Measurements from ENCODE around the gene CDKN2A. TPM values are rescaled to one million over a fixed set of nuclear protein-coding genes. Genes with fewer than 3 reads are reported as not detected.

CDKN2A gene
- total and polyA plus RNA-seq, 2 donors (not counting 3 experiments of a cell fraction or from before 2014, with no cell fraction given) = 8.5 to 10.7 TPM

- TSS peak; percentile 25 for BruUV-seq (replicated peaks)
- POLR2A ChIA-PET = no interaction called here
These were observed 36.0 kb upstream of the CDKN2A start for GRCh38 chr9:22030101-22030598.

More at GRCh38 chr9:22030101-22030598, 36.0 kb upstream of the CDKN2A start:
- dilution Hi-C loops (cut with MboI; ENCODE audit: extremely low pct_ligation_motif_present, low sequenced_read_pairs) = no loop called here
- intact Hi-C loops (cut with micrococcal nuclease) = no loop called here
- Histone ChIP-seq H3K27ac (ENCODE audit: insufficient read depth, low read depth, low read length) (peak overlapping the region; percentile 44), H4K20me1 (replicated peaks; ENCODE audit: control insufficient read depth, extremely low read depth, insufficient read depth, low read length) (no peaks in the 10 kb centered on the region), H3K9me3 (replicated peaks; ENCODE audit: control insufficient read depth, insufficient read depth, low read length) (no peaks in the 10 kb centered on the region), H3K9ac (replicated peaks; ENCODE audit: extremely low read depth, insufficient read depth, low read length) (no peak overlapping the region), H3K4me3 (replicated peaks in 1 of 3; ENCODE audit: insufficient read depth in 1 of 3, low read depth in 1 of 3, low read length in 3 of 3) (no peak overlapping the region), H3K4me2 (ENCODE audit: insufficient read depth, low read length) (peak overlapping the region; percentile 75), H3K4me1 (ENCODE audit: control insufficient read depth, extremely low read depth, insufficient read depth, low read length) (peaks cover 12% of the 10 kb centered on the region), H3K27me3 (ENCODE audit: control insufficient read depth in 2 of 2, insufficient read depth in 2 of 2, low read length in 2 of 2) (no peaks in the 10 kb centered on the region), H3K36me3 (ENCODE audit: control insufficient read depth in 2 of 2, extremely low read depth in 1 of 2, insufficient read depth in 2 of 2, low read length in 2 of 2) (no peaks in the 10 kb centered on the region), H3K9me1 (replicated peaks; ENCODE audit: control insufficient read depth, extremely low read depth, insufficient read depth, low read length) (no peaks in the 10 kb centered on the region), H3K79me2 (ENCODE audit: control insufficient read depth, insufficient read depth, low read length) (no peaks in the 10 kb centered on the region), H2AFZ (ENCODE audit: low read depth, low read length) (peak overlapping the region; percentile 74)
- FAIRE-seq (peak; percentile 86), DNase-seq (ENCODE audit: low read depth, low spot score) (peak; percentile 83)
- TF ChIP-seq MAX (IDR thresholded peaks at IDR 0.05; ENCODE audit: insufficient read depth, insufficient read length) (no peak), GATA2 (IDR thresholded peaks at IDR 0.05; ENCODE audit: insufficient read depth, insufficient read length, low read depth, low read length) (no peak), CTCF (IDR thresholded peaks at IDR 0.05; ENCODE audit: extremely low read depth in 1 of 2, insufficient read depth in 1 of 2, low read depth in 1 of 2, low read length in 2 of 2) (no peak), EZH2 (IDR thresholded peaks at IDR 0.05; ENCODE audit: borderline replicate concordance, low read depth, low read length, severe bottlenecking) (no peak), FOS (IDR thresholded peaks at IDR 0.05; ENCODE audit: borderline replicate concordance, insufficient read depth, low read length) (peak; percentile 78), POLR2AphosphoS5 (IDR thresholded peaks at IDR 0.05; ENCODE audit: insufficient read depth, low read depth, low read length) (no peak), JUN (IDR thresholded peaks at IDR 0.05; ENCODE audit: borderline replicate concordance, insufficient read depth, insufficient read length, low read depth) (peak; percentile 78)
- CTCF ChIA-PET = interaction anchor here (0.6 to 4.0 kb wide), 15 partner anchors 9 to 794 kb away, joined by 3 to 20 read pairs (median 7); partner anchors contain the start of genes CDKN2A, CDKN2B and CDKN2B-AS1

Measured in endothelial cell of umbilical vein (primary cell).